K562 (cell line): ENCODE results near the gene TRIM33. TPM values are rescaled to one million over a fixed set of nuclear protein-coding genes. Genes with fewer than 3 reads are reported as not detected.

Experiments used
- MAFK ChIP-seq: IDR thresholded peaks from 2 replicates; pipeline ENCODE4 v1.6.1; 2011; ENCODE audit warnings: low read length, improper control_type of control experiment
- NR2C2 ChIP-seq, 2 experiments: fragments of 200-800 bp in 1 of 2; sonication (Bioruptor generic) in 1 of 2; sonication (generic) in 1 of 2; formaldehyde crosslinking in 1 of 2; IDR thresholded peaks; 2 replicates each; pipeline versions ENCODE4 v1.6.1 to v1.8.0; 2016 to 2022; ENCODE audit warnings: mild to moderate bottlenecking in 1 of 2, missing compliant biosample characterization in 1 of 2, missing genetic modification characterization in 1 of 2, missing genetic modification reagents in 1 of 2
- ZNF232 ChIP-seq: sonication (generic); formaldehyde crosslinking; IDR thresholded peaks from 2 replicates; pipeline ENCODE4 v1.8.0; 2022; ENCODE audit warnings: mild to moderate bottlenecking, missing genetic modification reagents
- polyA plus RNA-seq, 8 experiments: library from polyadenylated mRNA; depleted of rRNA in 4 of 8; stranded (reverse) in 5 of 8; unstranded in 3 of 8; fragments of >200 nt; fragmentation: Nextera tagmentation in 2 of 8; fragmentation: Illumina TruSeq in 1 of 8; extraction: Ambion mirVana in 2 of 8; extraction: Trizol in 1 of 8; gene quantifications; 2 replicates each; pipeline versions ENCODE4 v1.2.1 to v1.2.3, GENCODE V29; 2011 to 2014; ENCODE audit warnings: inconsistent platforms in 1 of 8, missing spikeins in 1 of 8
- total RNA-seq, 7 experiments: library from RNA; depleted of rRNA in 6 of 7; stranded (reverse); fragments of >200 nt in 6 of 7; fragmentation: Illumina TruSeq in 2 of 7; extraction: Trizol in 2 of 7; gene quantifications; 2 replicates each; pipeline versions ENCODE4 v1.2.1 to v1.2.3, GENCODE V29; 2011 to 2021; ENCODE audit warnings: low replicate concordance in 1 of 7
- TF ChIP-seq, protein P1 (sequence below), 2 experiments: fragments of 450-650 bp; formaldehyde crosslinking in 1 of 2; IDR thresholded peaks; 2 replicates each; pipeline versions ENCODE4 v1.4.0 to v1.6.1; 2014 to 2020; ENCODE audit warnings: mild to moderate bottlenecking in 2 of 2, borderline replicate concordance in 1 of 2, low read depth in 1 of 2

The TRIM33 gene
- total and polyA plus RNA-seq, 9 of the 15 experiments (the other 6 are each of a cell fraction or from before 2014, with no cell fraction given) = 9.3 to 58.4 (median 40.2) TPM

DNA sequence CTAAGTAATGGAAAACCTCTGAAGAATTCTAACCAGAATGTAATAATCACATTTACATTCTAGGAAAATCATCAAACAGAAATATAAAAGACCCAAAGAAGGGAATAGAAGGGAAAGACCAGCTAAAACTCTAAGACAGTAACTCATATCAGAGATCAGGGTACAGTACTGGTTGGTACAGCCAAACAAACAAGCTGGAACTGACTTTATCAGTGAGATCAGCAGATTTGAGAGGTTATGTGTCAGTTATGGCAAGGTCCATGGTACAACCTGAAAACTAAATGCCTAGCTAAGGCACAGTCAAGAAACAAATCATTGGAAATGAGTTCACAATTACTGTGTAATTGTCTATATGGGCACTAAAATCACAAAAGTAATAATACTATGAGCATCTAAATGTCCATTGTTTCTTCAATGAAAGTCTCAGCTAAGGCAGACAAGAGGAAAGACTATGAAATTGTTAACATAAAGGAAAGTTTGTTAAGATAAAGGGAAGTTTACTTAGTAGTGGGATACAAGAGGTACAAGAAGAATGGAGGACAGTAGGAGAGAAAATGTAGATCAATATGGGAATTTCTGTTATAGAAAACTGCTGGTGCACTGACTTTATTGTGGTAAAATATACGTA lies 75.8 kb downstream of the TRIM33 start (continued):
- TF ChIP-seq, protein P1, sequence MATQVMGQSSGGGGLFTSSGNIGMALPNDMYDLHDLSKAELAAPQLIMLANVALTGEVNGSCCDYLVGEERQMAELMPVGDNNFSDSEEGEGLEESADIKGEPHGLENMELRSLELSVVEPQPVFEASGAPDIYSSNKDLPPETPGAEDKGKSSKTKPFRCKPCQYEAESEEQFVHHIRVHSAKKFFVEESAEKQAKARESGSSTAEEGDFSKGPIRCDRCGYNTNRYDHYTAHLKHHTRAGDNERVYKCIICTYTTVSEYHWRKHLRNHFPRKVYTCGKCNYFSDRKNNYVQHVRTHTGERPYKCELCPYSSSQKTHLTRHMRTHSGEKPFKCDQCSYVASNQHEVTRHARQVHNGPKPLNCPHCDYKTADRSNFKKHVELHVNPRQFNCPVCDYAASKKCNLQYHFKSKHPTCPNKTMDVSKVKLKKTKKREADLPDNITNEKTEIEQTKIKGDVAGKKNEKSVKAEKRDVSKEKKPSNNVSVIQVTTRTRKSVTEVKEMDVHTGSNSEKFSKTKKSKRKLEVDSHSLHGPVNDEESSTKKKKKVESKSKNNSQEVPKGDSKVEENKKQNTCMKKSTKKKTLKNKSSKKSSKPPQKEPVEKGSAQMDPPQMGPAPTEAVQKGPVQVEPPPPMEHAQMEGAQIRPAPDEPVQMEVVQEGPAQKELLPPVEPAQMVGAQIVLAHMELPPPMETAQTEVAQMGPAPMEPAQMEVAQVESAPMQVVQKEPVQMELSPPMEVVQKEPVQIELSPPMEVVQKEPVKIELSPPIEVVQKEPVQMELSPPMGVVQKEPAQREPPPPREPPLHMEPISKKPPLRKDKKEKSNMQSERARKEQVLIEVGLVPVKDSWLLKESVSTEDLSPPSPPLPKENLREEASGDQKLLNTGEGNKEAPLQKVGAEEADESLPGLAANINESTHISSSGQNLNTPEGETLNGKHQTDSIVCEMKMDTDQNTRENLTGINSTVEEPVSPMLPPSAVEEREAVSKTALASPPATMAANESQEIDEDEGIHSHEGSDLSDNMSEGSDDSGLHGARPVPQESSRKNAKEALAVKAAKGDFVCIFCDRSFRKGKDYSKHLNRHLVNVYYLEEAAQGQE (IDR thresholded peaks at IDR 0.05; ENCODE audit: borderline replicate concordance) = 0 out of 2 replicates have a peak, but pooled peaks have one; percentile 15
- TF ChIP-seq, protein P1 (CRISPR knock-in tag; IDR thresholded peaks at IDR 0.05; ENCODE audit: low read depth) = no peak
- TF ChIP-seq MAFK (0 out of 2 replicates have a peak, but pooled peaks have one; percentile 4), NR2C2 (CRISPR knock-in tag; IDR thresholded peaks at IDR 0.05) (no peak), NR2C2 (tag; IDR thresholded peaks at IDR 0.05) (peak; percentile 23; the same call in 1 of the 2 replicates), ZNF232 (CRISPR knock-in tag) (no peak)
- TF ChIP-seq, all 486 proteins: peak for 6
